Dermis microvascular lymphatic vessel endothelial cell (primary cell): ENCODE results near the gene NKAIN4. TPM values are rescaled to one million over a fixed set of nuclear protein-coding genes. Genes with fewer than 3 reads are reported as not detected.

Experiments used
- DNase-seq, 2 donors: peaks; one replicate each; pipeline versions ENCODE4 v3.0.0 to v3.0.0-alpha.2; 2010; ENCODE audit warnings: low read depth in 2 of 2
- total RNA-seq: library from RNA; depleted of rRNA; stranded (reverse); fragments of >200 nt; gene quantifications from 2 replicates; pipeline ENCODE4 v1.2.1, GENCODE V29; 2014

Gene NKAIN4
- not detected in 2 replicates for total RNA-seq

- DNase-seq = no peak
Observed at GRCh38 chr20:63254232-63254605, at the start of gene NKAIN4. Gene NKAIN4, minus strand, starts transcription at chr20:63254463. Its CDS starts 13 bp downstream, at chr20:63254450.

- no peak for DNase-seq
Observed at GRCh38 chr20:63303095-63303666, 48.9 kb upstream of the NKAIN4 start.

DNA sequence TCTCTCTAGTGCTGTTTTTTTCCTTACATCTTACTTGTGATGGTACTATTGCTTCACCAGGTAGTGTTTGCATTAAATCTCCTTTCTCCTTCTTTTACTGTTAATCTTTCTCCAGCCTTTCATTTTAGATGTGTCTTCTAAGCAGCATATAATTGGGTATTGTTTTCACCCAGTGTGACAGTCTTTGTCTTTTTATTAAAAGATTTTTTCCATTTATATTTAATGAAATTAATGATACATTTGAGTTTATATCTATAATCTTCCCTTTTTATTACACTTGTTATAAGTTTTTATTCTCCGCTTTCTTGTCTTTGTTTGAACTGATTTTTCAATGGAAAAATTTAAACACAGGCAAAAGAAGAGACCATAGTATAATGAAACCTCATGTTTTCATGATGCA is 47.4 kb upstream of the NKAIN4 start:
- no peak for DNase-seq

GRCh38 chr20:63298731-63299312 is 44.6 kb upstream of the NKAIN4 start:
- no peak for DNase-seq

- DNase-seq = no peak
Observed at GRCh38 chr20:63297796-63298572, 43.7 kb upstream of the NKAIN4 start.

DNA sequence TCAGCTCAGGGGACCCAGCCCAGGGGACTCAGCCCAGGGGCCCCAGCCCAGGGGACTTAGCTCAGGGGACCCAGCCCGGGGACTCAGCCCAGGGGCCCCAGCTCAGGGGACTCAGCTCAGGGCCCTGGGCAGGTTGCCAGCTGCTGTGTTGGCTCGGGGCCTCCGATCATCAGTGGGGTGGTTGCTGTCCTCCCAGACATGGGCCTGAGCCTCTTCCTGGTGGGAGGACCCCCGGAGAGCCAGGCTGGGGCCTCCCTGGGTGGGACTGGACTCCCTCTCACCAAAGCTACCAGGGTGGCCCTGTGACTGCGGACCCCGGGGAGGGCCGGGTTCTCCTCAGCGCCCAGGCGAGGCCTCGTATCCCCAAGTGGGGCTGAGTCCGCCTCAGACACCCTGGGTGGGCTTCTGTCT is 43.1 kb upstream of the NKAIN4 start:
- DNase-seq = no peak

DNA sequence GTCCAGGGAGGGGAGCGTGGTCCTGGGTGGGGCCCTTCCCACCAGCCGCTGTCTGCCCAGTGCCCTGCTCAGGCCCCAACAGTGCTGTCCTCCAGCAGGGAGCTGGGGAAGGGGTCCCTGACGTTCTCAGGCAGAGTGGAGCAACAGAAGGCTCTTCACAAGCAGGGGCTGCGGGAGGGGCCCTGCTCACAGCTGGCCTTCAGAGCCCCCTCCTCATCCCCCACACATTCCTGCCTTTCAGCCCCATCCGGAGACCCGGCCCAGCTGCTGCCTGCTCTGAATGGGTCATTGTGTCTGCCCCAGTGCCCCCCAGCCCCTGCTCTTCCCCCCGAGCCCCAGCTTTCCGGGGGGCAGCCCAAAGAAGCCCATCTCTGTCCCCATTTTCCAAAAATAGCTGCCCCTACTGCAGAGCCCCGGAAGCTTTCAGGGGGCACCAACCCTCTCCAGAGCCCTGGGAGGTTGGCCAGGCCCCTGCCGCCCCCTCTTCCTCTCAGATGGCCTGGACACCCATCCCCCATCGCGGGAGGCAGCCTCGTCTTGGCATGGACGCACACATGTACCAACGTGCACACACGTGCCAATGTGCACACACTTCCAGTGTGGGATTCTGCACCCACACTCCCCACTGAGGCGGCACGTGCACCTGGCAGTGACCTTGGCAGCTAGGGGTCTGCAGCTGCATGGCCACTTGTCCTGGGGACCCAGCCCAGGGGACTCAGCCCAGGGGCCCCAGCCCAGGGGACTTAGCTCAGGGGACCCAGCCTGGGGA is 42.5 kb upstream of the NKAIN4 start:
- no peak for DNase-seq

- no peak for DNase-seq
Observed at GRCh38 chr20:63295846-63296245, 41.6 kb upstream of the NKAIN4 start.

DNA sequence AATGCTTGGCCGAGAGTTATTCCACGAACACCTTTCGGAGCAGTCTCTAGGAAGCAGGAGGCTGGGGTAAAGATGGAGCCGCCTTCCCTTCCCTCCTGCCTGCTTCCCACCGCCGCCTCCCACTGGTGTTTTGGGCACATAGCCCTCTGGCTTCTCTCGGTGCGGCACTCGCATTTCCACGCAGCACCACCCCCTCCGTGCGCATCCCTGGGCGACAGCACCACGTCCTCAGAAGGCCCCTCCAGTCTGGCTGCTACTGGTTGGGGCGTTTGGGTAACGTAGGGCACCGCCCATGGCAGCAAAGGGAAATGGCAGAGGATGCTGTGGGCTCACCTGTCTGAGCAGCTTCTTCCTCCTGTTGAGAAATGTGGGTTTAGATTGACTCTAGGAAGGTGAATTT is 41.2 kb upstream of the NKAIN4 start:
- DNase-seq = no peak

DNA sequence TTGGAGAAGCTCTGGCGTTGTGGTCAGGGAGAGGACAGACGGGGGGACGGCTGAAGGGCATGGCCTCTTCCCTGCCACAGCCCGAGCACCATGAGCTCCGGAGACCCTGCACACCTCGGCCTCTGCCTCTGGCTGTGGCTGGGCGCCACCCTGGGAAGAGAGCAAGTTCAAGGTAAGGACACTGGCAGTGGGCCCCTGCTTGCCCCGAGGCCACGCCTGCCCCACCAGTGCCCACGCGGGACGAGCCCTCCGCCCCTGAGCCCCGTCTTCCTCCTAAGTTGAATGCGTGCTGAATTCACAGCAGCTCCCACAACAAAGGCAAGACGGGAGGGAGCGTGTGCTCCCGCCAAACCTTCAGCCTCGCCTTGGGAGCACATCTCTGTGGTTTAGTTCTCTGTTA is 40.8 kb upstream of the NKAIN4 start:
- no peak for DNase-seq

DNA sequence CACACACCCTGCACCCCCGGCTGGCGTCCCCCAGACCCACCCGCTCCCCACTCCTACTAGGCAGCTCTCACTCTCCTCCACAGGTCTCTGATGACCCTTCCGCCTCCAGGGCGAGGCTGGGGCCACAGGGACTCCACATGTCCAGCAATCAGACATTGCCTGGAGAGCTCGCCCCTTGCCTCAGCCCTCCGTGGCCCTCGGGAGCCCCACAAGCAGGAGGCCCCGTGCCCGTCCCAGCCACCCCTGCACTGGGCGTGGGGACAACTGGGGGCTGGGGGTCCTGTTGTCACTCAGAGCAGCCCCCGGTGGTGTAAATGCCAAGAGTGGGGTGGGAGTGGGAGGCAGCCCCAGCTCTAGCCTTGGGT is 40.3 kb upstream of the NKAIN4 start:
- no peak for DNase-seq

- no peak for DNase-seq
Observed at GRCh38 chr20:63293871-63294535, 39.7 kb upstream of the NKAIN4 start.

GRCh38 chr20:63293456-63293855 is 39.2 kb upstream of the NKAIN4 start:
- DNase-seq = no peak

DNA sequence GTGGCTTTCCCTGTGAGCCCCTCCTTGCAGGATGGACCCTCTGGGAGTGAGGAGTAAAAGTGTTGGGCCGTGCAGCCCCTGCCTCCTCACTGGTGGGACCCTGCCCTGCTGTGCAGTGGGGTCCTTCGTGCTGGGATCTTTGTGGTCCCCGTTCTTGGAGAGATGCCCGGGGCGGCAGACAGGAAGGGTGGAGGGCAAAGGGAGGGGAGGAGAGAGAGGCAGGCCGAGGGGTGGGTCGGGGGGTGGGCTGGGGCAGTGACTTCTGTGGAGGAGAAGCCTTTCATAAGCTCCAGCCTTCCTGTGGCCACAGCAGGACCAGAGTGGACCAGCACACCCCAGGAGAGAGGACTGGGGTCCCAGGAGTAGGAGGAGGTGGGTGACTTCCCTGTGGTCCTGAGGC is 38.6 kb upstream of the NKAIN4 start, which contains the start of gene COL20A1:
Gene COL20A1 (plus strand): TSS at position 283 of the 400 bp plus-strand sequence. CDS start 1,922 bp downstream, outside the sequence.
- DNase-seq = no peak

GRCh38 chr20:63292292-63292701 is 38.0 kb upstream of the NKAIN4 start:
- no peak for DNase-seq

DNA sequence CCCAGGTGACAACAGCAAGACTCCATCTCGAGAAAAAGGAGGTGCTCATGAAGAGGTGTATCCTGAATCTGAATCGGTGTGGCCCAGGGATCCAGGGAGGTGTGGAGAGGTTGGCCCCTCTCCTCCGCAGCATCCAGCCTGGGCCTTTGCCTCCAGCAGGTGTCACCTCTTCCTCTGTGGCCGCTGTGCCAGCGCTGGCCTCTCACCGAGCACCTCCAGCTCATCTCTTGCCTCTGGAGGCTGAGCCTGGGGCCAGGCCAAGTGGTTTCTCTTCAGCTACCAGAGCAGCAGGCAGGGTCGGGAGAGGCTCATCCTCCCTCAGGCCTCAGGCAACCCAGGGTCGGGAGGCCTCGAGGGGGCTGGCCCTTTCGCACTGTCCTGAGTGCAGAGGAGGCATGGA is 37.5 kb upstream of the NKAIN4 start:
- DNase-seq = no peak

DNA sequence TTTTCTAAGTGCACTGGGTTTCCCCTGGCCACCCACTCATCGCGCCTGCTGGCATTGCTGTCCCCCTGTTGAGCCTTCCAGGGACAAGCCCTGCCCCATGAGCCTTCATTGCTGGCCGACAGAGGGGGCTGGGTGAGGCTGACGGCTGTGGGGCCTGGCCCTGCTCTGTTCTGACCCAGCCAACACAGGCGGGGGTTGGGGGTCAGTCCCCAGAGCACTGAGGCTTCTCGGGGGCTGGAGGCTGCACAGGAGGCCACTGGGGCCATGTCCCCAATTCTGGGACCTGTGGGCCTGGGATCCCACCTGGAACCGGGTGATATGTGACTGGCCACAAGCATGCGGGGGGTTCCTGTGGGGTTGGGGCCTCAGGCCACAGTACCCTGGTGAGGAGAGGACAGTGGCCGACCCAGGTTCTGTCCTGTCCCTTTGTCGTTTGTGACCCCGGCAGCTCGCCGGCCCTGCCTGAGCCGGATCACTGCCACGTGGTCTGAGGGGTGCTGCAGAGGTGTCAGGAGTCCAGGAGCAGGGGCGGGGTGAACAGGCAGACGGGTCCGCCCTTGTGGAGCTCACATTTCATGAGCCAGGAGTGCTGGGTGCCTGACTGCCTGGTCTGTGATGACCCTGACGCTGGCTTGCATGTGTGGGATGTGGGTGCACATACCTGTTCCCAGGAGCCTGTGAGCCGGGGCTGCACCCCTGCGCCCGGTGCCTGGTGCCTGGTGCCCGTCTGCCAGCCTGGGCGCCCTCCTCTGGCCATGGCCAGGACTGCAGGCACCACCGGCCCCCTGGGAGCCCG is 36.6 kb upstream of the NKAIN4 start:
- peak in 1 of 2 donors; percentile 36 for DNase-seq

DNA sequence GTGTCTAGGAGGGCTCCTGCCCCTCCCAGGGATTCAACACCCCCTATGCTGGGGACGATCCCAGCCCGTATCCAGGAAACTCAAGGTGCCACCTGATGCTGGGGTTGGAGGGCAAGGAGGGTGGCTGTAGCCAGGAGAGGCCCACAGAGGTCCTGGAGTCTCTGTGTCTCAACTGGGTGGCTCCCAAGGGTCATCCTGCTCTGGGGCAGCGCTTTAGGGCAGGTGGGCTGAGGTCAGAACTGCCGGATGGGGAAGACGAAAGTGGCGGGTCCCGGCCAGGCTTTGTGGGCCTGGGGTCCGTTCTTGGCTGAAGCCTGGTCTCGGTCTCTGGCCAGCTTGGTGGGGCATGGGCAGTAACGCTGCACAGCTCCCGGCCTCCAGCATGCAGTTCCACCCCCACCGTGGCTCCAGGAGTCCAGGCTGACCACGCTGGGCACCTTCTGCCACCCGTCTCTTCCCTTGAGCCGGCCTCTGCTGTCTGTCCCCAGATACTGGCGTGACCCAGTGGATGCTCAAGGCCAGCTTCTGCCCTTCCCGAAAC is 35.9 kb upstream of the NKAIN4 start:
- no peak for DNase-seq

DNA sequence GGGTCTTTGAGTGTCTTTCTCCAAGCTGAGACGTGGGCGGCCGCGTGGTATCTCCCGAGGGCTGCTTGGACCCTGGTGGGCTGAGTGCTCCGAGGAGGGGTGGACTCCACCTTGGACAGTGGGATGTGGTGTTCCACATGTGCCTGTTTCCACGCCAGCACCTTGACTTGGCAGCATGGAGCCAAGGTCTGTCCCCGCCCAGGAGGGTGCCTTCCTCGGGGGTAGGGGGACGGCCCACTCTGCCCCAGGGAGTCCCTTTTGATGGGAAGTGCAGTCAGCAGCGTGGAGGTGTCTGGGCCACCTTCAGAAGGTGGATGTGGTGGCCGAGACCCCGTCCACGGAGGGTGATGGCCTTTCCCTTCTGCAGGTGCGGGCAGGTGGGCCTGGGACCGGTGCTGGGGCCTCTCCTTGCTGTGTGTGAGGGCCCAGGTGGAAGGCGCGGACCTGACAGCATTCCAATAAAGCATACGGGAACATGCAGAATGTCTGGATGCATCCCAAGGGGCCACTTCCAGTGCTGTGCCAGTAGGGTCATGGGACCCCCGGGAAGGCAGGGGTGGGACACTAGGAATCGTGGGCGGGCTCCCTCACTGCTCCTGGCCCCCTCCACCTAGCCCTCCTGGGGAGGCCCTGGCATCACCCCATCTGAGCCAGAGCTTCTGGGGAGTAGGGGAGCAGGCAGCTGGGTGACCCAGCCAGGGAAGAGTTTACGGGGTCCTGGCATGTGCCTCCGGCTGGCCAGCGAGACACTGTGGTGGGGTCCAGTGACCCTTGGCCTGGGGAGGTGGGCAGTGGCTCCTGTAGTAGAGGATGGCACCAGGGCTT is 35.3 kb upstream of the NKAIN4 start:
- DNase-seq = no peak
